GM12878 (cell line): ENCODE measurements around the gene CTAGE6.
"Not testable (repeated sequence)": the region's sequence is repeated elsewhere in the genome, so short reads cannot be mapped to it uniquely, and the experiment has no call there.

Experiments used
- DPF2 ChIP-seq: fragments of 450-650 bp; IDR thresholded peaks from 2 replicates; pipeline ENCODE4 v1.6.1; 2017; ENCODE audit warnings: mild to moderate bottlenecking
- GABPA ChIP-seq: IDR thresholded peaks from 2 replicates; pipeline ENCODE4 v1.6.1; 2014; ENCODE audit warnings: antibody characterized with exemption, low read depth, mild to moderate bottlenecking, inconsistent platforms
- JUND ChIP-seq: IDR thresholded peaks from 2 replicates; pipeline ENCODE4 v1.6.1; 2012; ENCODE audit warnings: low read depth, mild to moderate bottlenecking, low read length, improper control_type of control experiment, moderate library complexity
- NBN ChIP-seq: fragments of 450-650 bp; IDR thresholded peaks from 2 replicates; pipeline ENCODE4 v1.6.1; 2016
- POLR2A ChIP-seq: IDR thresholded peaks from 2 replicates; pipeline ENCODE4 v1.6.1; 2011; ENCODE audit warnings: low read depth, mild to moderate bottlenecking, low read length
- POU2F2 ChIP-seq: IDR thresholded peaks from 3 replicates; pipeline ENCODE4 v1.6.1; 2011; ENCODE audit warnings: low read depth, mild to moderate bottlenecking, low read length, borderline replicate concordance
- SMAD5 ChIP-seq: IDR thresholded peaks from 2 replicates; pipeline ENCODE4 v1.6.1; 2016; ENCODE audit warnings: antibody characterized with exemption, low read depth
- SMARCA5 ChIP-seq: fragments of 450-650 bp; IDR thresholded peaks from 2 replicates; pipeline ENCODE4 v1.6.1; 2017; ENCODE audit warnings: mild to moderate bottlenecking
- SUZ12 ChIP-seq: fragments of 200-600 bp; sonication (generic); IDR thresholded peaks from one replicate; pipeline ENCODE4 v1.6.1; 2018; ENCODE audit warnings: antibody characterized with exemption, mild to moderate bottlenecking; ENCODE audit not compliant: unreplicated experiment
- TCF7 ChIP-seq: IDR thresholded peaks from 2 replicates; pipeline ENCODE4 v1.6.1; 2014; ENCODE audit warnings: antibody characterized with exemption, borderline replicate concordance
- USF2 ChIP-seq: IDR thresholded peaks from 2 replicates; pipeline ENCODE4 v1.6.1; 2011; ENCODE audit warnings: low read depth, low read length, improper control_type of control experiment, borderline replicate concordance
- TF ChIP-seq, protein P1 (sequence below), 3 experiments: IDR thresholded peaks in 2 of 3; conservative IDR thresholded peaks in 1 of 3; 2 replicates each; pipeline ENCODE4 v1.5.1; 2011; ENCODE audit warnings: low read depth in 3 of 3, low read length in 3 of 3, mild to moderate bottlenecking in 3 of 3, control low read depth in 2 of 3, moderate library complexity in 2 of 3, inconsistent platforms in 1 of 3, mixed read lengths in 1 of 3; ENCODE audit not compliant: control insufficient read depth in 2 of 3, insufficient read depth in 1 of 3; ENCODE audit errors: extremely low read depth in 1 of 3

DNA sequence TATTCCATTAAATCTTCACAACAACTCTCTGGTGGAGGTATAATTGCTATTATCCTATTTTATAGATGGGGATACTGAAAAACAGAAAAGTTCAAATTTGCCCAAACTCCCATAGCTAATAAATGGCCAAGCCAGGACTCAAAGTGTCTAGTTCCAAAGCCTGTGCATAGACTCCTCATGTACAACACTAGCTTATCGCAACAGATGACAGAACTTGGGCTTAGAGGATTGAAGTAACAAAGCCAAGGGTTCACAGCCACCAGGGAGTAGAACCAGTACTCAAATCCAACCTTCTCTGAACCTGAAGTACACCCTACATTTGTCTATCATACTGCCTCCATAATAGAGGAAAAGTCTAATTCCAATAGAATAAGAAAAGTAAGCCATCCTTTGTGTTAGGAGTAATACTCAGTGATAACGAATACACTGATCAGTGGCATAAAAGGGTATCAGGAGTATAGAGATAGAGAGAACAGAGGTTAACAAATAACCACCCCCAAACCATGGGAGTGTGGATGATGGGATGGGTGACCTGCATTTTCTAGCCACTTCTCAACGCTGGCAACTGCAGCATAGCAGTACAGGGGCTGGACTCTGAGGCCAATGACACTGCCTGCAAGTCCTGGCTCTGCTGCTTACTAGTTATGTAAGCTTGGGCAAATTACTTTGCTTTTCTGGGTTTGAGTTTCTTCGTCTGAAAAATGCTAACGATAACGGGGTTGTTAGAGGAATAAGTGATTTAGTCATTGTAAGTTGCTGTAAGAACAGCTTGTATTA lies 39.8 kb upstream of the CTAGE6 start:
- TF ChIP-seq SUZ12, USF2, POU2F2, NBN, JUND, TCF7, SMAD5, SMARCA5, DPF2, POLR2A, GABPA: not testable (repeated sequence)
- TF ChIP-seq, protein P1, sequence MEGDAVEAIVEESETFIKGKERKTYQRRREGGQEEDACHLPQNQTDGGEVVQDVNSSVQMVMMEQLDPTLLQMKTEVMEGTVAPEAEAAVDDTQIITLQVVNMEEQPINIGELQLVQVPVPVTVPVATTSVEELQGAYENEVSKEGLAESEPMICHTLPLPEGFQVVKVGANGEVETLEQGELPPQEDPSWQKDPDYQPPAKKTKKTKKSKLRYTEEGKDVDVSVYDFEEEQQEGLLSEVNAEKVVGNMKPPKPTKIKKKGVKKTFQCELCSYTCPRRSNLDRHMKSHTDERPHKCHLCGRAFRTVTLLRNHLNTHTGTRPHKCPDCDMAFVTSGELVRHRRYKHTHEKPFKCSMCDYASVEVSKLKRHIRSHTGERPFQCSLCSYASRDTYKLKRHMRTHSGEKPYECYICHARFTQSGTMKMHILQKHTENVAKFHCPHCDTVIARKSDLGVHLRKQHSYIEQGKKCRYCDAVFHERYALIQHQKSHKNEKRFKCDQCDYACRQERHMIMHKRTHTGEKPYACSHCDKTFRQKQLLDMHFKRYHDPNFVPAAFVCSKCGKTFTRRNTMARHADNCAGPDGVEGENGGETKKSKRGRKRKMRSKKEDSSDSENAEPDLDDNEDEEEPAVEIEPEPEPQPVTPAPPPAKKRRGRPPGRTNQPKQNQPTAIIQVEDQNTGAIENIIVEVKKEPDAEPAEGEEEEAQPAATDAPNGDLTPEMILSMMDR (IDR thresholded peaks at IDR 0.05 in 2 of 3, conservative IDR thresholded peaks at IDR 0.05 in 1 of 3; ENCODE audit: control insufficient read depth in 2 of 3, extremely low read depth in 1 of 3, insufficient read depth in 1 of 3, low read depth in 3 of 3, low read length in 3 of 3): not testable (repeated sequence)
